ENCODE measurements around the gene CACNA2D2. TPM values are rescaled to one million over a fixed set of nuclear protein-coding genes. Genes with fewer than 3 reads are reported as not detected.

Gene CACNA2D2
- total and polyA plus RNA-seq, 2 of the 4 experiments (the other 2 are of a cell fraction): 0.15 TPM; not detected in 1

DNA sequence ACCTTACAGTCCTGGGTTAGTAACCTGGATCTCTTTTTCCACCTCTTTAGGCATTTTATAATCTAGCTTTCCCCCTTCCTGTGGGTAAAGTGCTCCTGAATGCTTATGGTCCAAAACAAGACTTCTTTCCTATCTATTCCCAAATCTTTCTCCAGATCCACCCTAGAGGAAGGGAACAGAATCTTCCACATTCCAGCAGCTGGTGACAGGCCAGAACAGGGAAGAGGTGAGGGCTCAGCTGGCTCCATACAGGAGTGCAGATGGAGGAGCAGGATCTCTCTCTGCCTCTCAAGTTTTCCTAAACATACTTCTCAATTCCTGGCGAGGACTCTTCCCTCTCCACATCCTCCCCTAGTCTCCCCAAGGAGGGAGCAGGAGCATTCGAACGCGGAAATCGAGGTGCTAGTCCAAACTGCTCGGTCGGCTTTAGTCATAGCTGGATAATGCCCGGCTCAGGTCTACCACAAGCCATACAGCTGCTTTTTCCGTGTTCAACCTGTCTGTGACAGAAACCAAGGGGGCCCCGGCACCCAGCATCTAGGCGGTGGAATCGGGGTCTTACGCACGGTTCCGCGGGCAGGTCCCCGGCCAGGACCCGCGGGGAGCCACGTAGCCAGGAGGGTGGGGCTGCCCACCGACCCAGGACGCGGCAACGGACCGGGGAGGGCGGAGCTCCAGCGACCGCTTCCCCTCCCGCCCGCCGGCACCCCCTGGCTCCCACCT is 166.8 kb downstream of the CACNA2D2 start:
- dilution Hi-C loops (cut with HindIII; ENCODE audit: low sequenced_read_pairs, unreplicated experiment): no loop called here
- DNase-seq (peak; percentile 28), ATAC-seq (ENCODE audit: low read depth) (peak; percentile 28)
- Histone ChIP-seq H4K8ac (ENCODE audit: low read depth in 2 of 2, low read length in 2 of 2) (peak overlapping the region; percentile 92 to 96), H3K23ac (ENCODE audit: low read depth, low read length) (peak overlapping the region; percentile 84), H2AK5ac (ENCODE audit: low read depth, low read length) (peak overlapping the region; percentile 96), H3K4ac (ENCODE audit: low read depth, low read length) (peak overlapping the region; percentile 90), H2BK15ac (ENCODE audit: low read depth, low read length) (0 out of 3 replicates have a peak overlapping the region, but pooled peaks have one; percentile 47), H2BK120ac (ENCODE audit: low read depth, low read length) (peak overlapping the region; percentile 10; the same call in 1 of the 2 replicates), H3K27me3 (ENCODE audit: control insufficient read depth, insufficient read depth, low read length) (no peaks in the 10 kb centered on the region), H2BK20ac (ENCODE audit: low read depth, low read length) (no peak overlapping the region), H3K4me2 (ENCODE audit: low read depth, low read length) (peak overlapping the region; percentile 92), H3K4me1 (ENCODE audit: control insufficient read depth, insufficient read depth, low read length) (peaks cover 32% of the 10 kb centered on the region), H2BK5ac (ENCODE audit: low read depth, low read length, poor library complexity, severe bottlenecking) (peak overlapping the region; percentile 81), H2AFZ (replicated peaks; ENCODE audit: low read length, poor library complexity) (peak overlapping the region; percentile 94), H4K5ac (ENCODE audit: low read depth, low read length) (peak overlapping the region; percentile 26; the same call in 1 of the 2 replicates), H3K36me3 (ENCODE audit: control insufficient read depth, insufficient read depth, low read length) (peaks cover 10% of the 10 kb centered on the region), H3K9me1 (ENCODE audit: insufficient read depth, low read length) (peaks cover 26% of the 10 kb centered on the region), H3K79me1 (ENCODE audit: low read depth in 1 of 2, low read length in 2 of 2) (peaks cover 22 to 67% of the 10 kb centered on the region in 2 experiments; a peak in 3 of 4 replicates), H3K18ac (ENCODE audit: low read depth, low read length) (peak overlapping the region; percentile 8), H2AK9ac (replicated peaks; ENCODE audit: low read depth, low read length, poor library complexity) (peak overlapping the region; percentile 99), H3K4me3 (ENCODE audit: insufficient read depth, low read depth, low read length) (peak overlapping the region; percentile 73), H3K27ac (ENCODE audit: insufficient read depth, low read length) (peak overlapping the region; percentile 84), H3K56ac (ENCODE audit: extremely low read depth, insufficient read depth, low read length) (peak overlapping the region; percentile 94), H4K20me1 (ENCODE audit: insufficient read depth, low read length) (peaks cover 46% of the 10 kb centered on the region), H3K9ac (ENCODE audit: low read depth, low read length) (peak overlapping the region; percentile 91), H4K91ac (ENCODE audit: insufficient read depth, low read depth, low read length) (peak overlapping the region; percentile 96), H3K14ac (replicated peaks; ENCODE audit: low read depth, low read length) (peak overlapping the region; percentile 96), H3K9me3 (ENCODE audit: control insufficient read depth, insufficient read depth, low read length) (no peaks in the 10 kb centered on the region)
- TF ChIP-seq FOS (IDR thresholded peaks at IDR 0.05; ENCODE audit: low read depth, low read length): no peak
- TF ChIP-seq, protein P1, sequence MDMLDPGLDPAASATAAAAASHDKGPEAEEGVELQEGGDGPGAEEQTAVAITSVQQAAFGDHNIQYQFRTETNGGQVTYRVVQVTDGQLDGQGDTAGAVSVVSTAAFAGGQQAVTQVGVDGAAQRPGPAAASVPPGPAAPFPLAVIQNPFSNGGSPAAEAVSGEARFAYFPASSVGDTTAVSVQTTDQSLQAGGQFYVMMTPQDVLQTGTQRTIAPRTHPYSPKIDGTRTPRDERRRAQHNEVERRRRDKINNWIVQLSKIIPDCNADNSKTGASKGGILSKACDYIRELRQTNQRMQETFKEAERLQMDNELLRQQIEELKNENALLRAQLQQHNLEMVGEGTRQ (IDR thresholded peaks at IDR 0.05; ENCODE audit: low read depth, low read length): no peak
- TF ChIP-seq MAZ (IDR thresholded peaks at IDR 0.05; ENCODE audit: borderline replicate concordance, low read depth, low read length): no peak
- TF ChIP-seq CHD1 (IDR thresholded peaks at IDR 0.05; ENCODE audit: low read depth, low read length): no peak
- TF ChIP-seq NFE2L2 (IDR thresholded peaks at IDR 0.05; ENCODE audit: low read depth, low read length): no peak
- no peak for TF ChIP-seq BHLHE40 (IDR thresholded peaks at IDR 0.05; ENCODE audit: low read depth, low read length)
- TF ChIP-seq, protein P2, sequence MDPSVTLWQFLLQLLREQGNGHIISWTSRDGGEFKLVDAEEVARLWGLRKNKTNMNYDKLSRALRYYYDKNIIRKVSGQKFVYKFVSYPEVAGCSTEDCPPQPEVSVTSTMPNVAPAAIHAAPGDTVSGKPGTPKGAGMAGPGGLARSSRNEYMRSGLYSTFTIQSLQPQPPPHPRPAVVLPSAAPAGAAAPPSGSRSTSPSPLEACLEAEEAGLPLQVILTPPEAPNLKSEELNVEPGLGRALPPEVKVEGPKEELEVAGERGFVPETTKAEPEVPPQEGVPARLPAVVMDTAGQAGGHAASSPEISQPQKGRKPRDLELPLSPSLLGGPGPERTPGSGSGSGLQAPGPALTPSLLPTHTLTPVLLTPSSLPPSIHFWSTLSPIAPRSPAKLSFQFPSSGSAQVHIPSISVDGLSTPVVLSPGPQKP (IDR thresholded peaks at IDR 0.05; ENCODE audit: borderline replicate concordance, low read depth, low read length): no peak
- TF ChIP-seq CEBPB (IDR thresholded peaks at IDR 0.05; ENCODE audit: low read depth, low read length): no peak
- no peak for TF ChIP-seq MXI1 (IDR thresholded peaks at IDR 0.05; ENCODE audit: borderline replicate concordance, low read depth, low read length)
- TF ChIP-seq POLR2A (IDR thresholded peaks at IDR 0.05; ENCODE audit: low read depth, low read length): no peak
- TF ChIP-seq RAD21 (IDR thresholded peaks at IDR 0.05; ENCODE audit: low read length): no peak
- in situ Hi-C loops (cut with MboI; ENCODE audit: low sequenced_read_pairs): loop anchor here (25.0 kb wide), 3 partner anchors 1051 to 1826 kb away; partner anchors contain the start of genes ABHD14B, GPR62, MANF and PCBP4
- CTCF ChIA-PET: interaction anchor here (0.8 to 1.2 kb wide), 2 partner anchors 9 to 13 kb away, joined by 4 read pairs; partner anchors contain the start of gene TUSC2
- TSS peak; percentile 22 for BruUV-seq (replicated peaks)
- 0% methylated on average over 27 of the region's 31 CpGs; no CpG with 5 or more reads in 1 of the 2 experiments for WGBS, 2 experiments (ENCODE audit: extremely low coverage in 2 of 2, insufficient read length in 1 of 2)
- intact Hi-C loops (cut with micrococcal nuclease): no loop called here
- POLR2A ChIA-PET (ENCODE audit: unreplicated experiment): interaction anchor here (0.7 to 1.4 kb wide), 4 partner anchors 9 to 44 kb away, joined by 3 to 6 read pairs (median 4); partner anchors contain the start of genes IFRD2 and TUSC2
